CD14-positive monocyte (primary cell): Measurements from ENCODE around the gene CAST. TPM values are rescaled to one million over a fixed set of nuclear protein-coding genes. Genes with fewer than 3 reads are reported as not detected.

Experiments
- DNase-seq, 3 donors: peaks; one replicate each; pipeline ENCODE4 v3.0.0-alpha.2; 2011 to 2022
- H2AFZ ChIP-seq: 2 replicates; pipeline ENCODE4 v1.6.0; 2012; ENCODE audit warnings: mild to moderate bottlenecking, low read depth, low read length, inconsistent platforms; ENCODE audit not compliant: insufficient read depth, poor library complexity, severe bottlenecking
- H3K27ac ChIP-seq, 2 donors: 1 replicate in 1 of 2; 2 replicates in 1 of 2; pipeline ENCODE4 v1.5.1; 2012 to 2013; ENCODE audit warnings: low read length in 2 of 2, control low read depth in 1 of 2, inconsistent platforms in 1 of 2, low read depth in 1 of 2, mild to moderate bottlenecking in 1 of 2
- H3K27me3 ChIP-seq, 2 donors: one replicate each; pipeline versions ENCODE4 v1.6.0 to v1.6.1; 2011 to 2013; ENCODE audit warnings: low read length in 2 of 2; ENCODE audit not compliant: control insufficient read depth in 2 of 2, insufficient read depth in 2 of 2
- H3K36me3 ChIP-seq, 2 donors: replicated peaks in 1 of 2; 1 replicate in 1 of 2; 2 replicates in 1 of 2; pipeline versions ENCODE4 v1.5.1 to v1.6.1; 2012 to 2013; ENCODE audit warnings: low read length in 2 of 2, control low read depth in 1 of 2, inconsistent platforms in 1 of 2, mild to moderate bottlenecking in 1 of 2; ENCODE audit not compliant: insufficient read depth in 2 of 2, control insufficient read depth in 1 of 2
- H3K4me1 ChIP-seq, 2 donors: 1 replicate in 1 of 2; 2 replicates in 1 of 2; pipeline versions ENCODE4 v1.5.1 to v1.6.1; 2012 to 2013; ENCODE audit warnings: low read length in 2 of 2, control low read depth in 1 of 2, inconsistent platforms in 1 of 2, mild to moderate bottlenecking in 1 of 2, moderate library complexity in 1 of 2; ENCODE audit not compliant: insufficient read depth in 2 of 2, control insufficient read depth in 1 of 2
- H3K4me2 ChIP-seq: replicated peaks from 2 replicates; pipeline ENCODE3; 2012; ENCODE audit warnings: low read length, moderate library complexity, mild to moderate bottlenecking; ENCODE audit not compliant: poor library complexity, severe bottlenecking; ENCODE audit errors: extremely low read depth
- H3K4me3 ChIP-seq, 3 experiments: fragments of 200-600 bp in 1 of 3; sonication (generic) in 1 of 3; replicated peaks in 1 of 3; 1 replicate in 2 of 3; 2 replicates in 1 of 3; pipeline ENCODE4 v1.5.1; 2011 to 2013; ENCODE audit warnings: low read length in 3 of 3, mild to moderate bottlenecking in 3 of 3, control low read depth in 2 of 3, low read depth in 2 of 3, inconsistent platforms in 1 of 3, moderate library complexity in 1 of 3
- H3K79me2 ChIP-seq: 2 replicates; pipeline ENCODE4 v1.6.0; 2012; ENCODE audit warnings: mild to moderate bottlenecking, control low read depth, inconsistent platforms, low read length, moderate library complexity; ENCODE audit not compliant: insufficient read depth
- H3K9ac ChIP-seq: 2 replicates; pipeline ENCODE4 v1.6.0; 2017; ENCODE audit warnings: low read length, mild to moderate bottlenecking; ENCODE audit not compliant: insufficient read depth, poor library complexity, severe bottlenecking
- H3K9me3 ChIP-seq, 2 donors: replicated peaks in 1 of 2; 1 replicate in 1 of 2; 2 replicates in 1 of 2; pipeline versions ENCODE4 v1.5.1 to v1.6.1; 2012 to 2013; ENCODE audit warnings: low read length in 2 of 2, control low read depth in 1 of 2; ENCODE audit not compliant: control insufficient read depth in 1 of 2, insufficient read depth in 1 of 2
- H4K20me1 ChIP-seq: 2 replicates; pipeline ENCODE4 v1.6.0; 2012; ENCODE audit warnings: mild to moderate bottlenecking, low read length, control low read depth, moderate library complexity; ENCODE audit not compliant: insufficient read depth
- H3K27ac Mint-ChIP-seq, 7 donors: one replicate each; pipeline ENCODE4 v1.8.0; 2020; ENCODE audit warnings: mild to moderate bottlenecking in 7 of 7, mixed read lengths in 7 of 7, moderate library complexity in 6 of 7, inconsistent platforms in 2 of 7
- H3K27me3 Mint-ChIP-seq, 3 donors: one replicate each; pipeline ENCODE4 v1.8.0; 2021 to 2022; ENCODE audit warnings: low read depth in 3 of 3, mild to moderate bottlenecking in 3 of 3, mixed read lengths in 3 of 3, moderate library complexity in 3 of 3, inconsistent platforms in 1 of 3
- H3K36me3 Mint-ChIP-seq, 2 donors: one replicate each; pipeline ENCODE4 v1.8.0; 2020; ENCODE audit warnings: mixed read lengths in 2 of 2, inconsistent platforms in 1 of 2, mild to moderate bottlenecking in 1 of 2
- H3K4me1 Mint-ChIP-seq: one replicate; pipeline ENCODE4 v1.8.0; 2020; ENCODE audit warnings: mild to moderate bottlenecking, mixed read lengths
- H3K4me3 Mint-ChIP-seq, 2 donors: one replicate each; pipeline ENCODE4 v1.8.0; 2020; ENCODE audit warnings: mild to moderate bottlenecking in 2 of 2, mixed read lengths in 2 of 2, moderate library complexity in 1 of 2
- H3K9me3 Mint-ChIP-seq, 7 donors: one replicate each; pipeline ENCODE4 v1.8.0; 2020 to 2022; ENCODE audit warnings: mixed read lengths in 7 of 7, mild to moderate bottlenecking in 6 of 7, moderate library complexity in 6 of 7, inconsistent platforms in 2 of 7
- CTCF ChIP-seq: fragments of 200-600 bp; IDR thresholded peaks from one replicate; pipeline ENCODE4 v1.8.0; 2022; ENCODE audit warnings: antibody characterized with exemption, mild to moderate bottlenecking
- WGBS: methylation state at CpG from one replicate; pipeline ENCODE4 v1.1.5; 2013; ENCODE audit warnings: missing lambda C conversion rate; ENCODE audit not compliant: insufficient coverage; 5-methylcytosine and 5-hydroxymethylcytosine counted together
- intact Hi-C, 2 donors: fragments of 100-400 bp; cut with micrococcal nuclease; formaldehyde crosslinking; loops; one replicate each; pipeline versions ENCODE4 v1.15.0 to v1.15.1; 2023
- polyA plus RNA-seq, 3 donors: library from polyadenylated mRNA; depleted of rRNA in 1 of 3; unstranded in 2 of 3; stranded (reverse) in 1 of 3; fragments of 300-500 nt in 2 of 3; fragments of >200 nt in 1 of 3; fragmentation: Illumina TruSeq in 2 of 3; gene quantifications; 1 replicate in 2 of 3; 2 replicates in 1 of 3; pipeline ENCODE4 v1.2.3, GENCODE V29; 2012 to 2021

CAST gene
- polyA plus RNA-seq, 3 donors, result 49.6 to 125 (median 76.8) TPM

GRCh38 chr5:96655506-96655905 lies 6.7 kb upstream of the CAST start:
- peaks cover 70 to 100% of the 10 kb centered on the region in 2 donors for H3K4me1 ChIP-seq
- H3K9ac ChIP-seq, result no peak overlapping the region
- TF ChIP-seq CTCF, result no peak
- Mint-ChIP-seq H3K9me3 (peaks cover 0 to 3% (median 0%) of the 10 kb centered on the region in 7 donors), H3K4me1 (peaks cover 80% of the 10 kb centered on the region), H3K4me3 (no peak overlapping the region), H3K27ac (peak overlapping the region; percentile 93 to 99 (median 98)), H3K36me3 (peaks cover 0 to 4% of the 10 kb centered on the region in 2 donors), H3K27me3 (peaks cover 0 to 4% (median 0%) of the 10 kb centered on the region in 3 donors)
- no peaks in the 10 kb centered on the region for H3K9me3 ChIP-seq
- H4K20me1 ChIP-seq, result no peaks in the 10 kb centered on the region
- intact Hi-C loops, result no loop called here
- H3K27me3 ChIP-seq, result no peaks in the 10 kb centered on the region
- DNase-seq, result peak; percentile 35 to 67 (median 59)
- peak overlapping the region in 1 of 3 experiments; percentile 48 for H3K4me3 ChIP-seq
- H3K4me2 ChIP-seq, result no peak overlapping the region
- WGBS, result no CpG with 5 or more reads among the region's 1 CpG
- no peaks in the 10 kb centered on the region for H3K36me3 ChIP-seq
- peak overlapping the region in 1 of 2 donors; percentile 93 for H3K27ac ChIP-seq
- H2AFZ ChIP-seq, result no peak overlapping the region
- H3K79me2 ChIP-seq, result no peaks in the 10 kb centered on the region

GRCh38 chr5:96657068-96657467 lies 5.1 kb upstream of the CAST start:
- Histone ChIP-seq H3K27me3 (no peaks in the 10 kb centered on the region), H3K4me2 (peak overlapping the region; percentile 61), H3K36me3 (no peaks in the 10 kb centered on the region), H3K4me1 (peaks cover 61 to 97% of the 10 kb centered on the region in 2 donors), H4K20me1 (no peaks in the 10 kb centered on the region), H2AFZ (no peak overlapping the region), H3K9ac (peak overlapping the region; percentile 25), H3K79me2 (no peaks in the 10 kb centered on the region), H3K9me3 (no peaks in the 10 kb centered on the region), H3K27ac (peak overlapping the region in 1 of 2 donors; percentile 93), H3K4me3 (peak overlapping the region in 1 of 3 experiments; percentile 48)
- H3K4me3 Mint-ChIP-seq, result peak overlapping the region in 1 of 2 donors; percentile 82
- H3K27me3 Mint-ChIP-seq, result peaks cover 0 to 4% (median 0%) of the 10 kb centered on the region in 3 donors
- H3K9me3 Mint-ChIP-seq, result peaks cover 0 to 3% (median 0%) of the 10 kb centered on the region in 7 donors
- intact Hi-C loops, result no loop called here
- WGBS, result 0% methylated on average over 1 of the region's 3 CpGs
- TF ChIP-seq CTCF, result no peak
- peaks cover 77% of the 10 kb centered on the region for H3K4me1 Mint-ChIP-seq
- H3K36me3 Mint-ChIP-seq, result peaks cover 0 to 4% of the 10 kb centered on the region in 2 donors
- DNase-seq, result peak; percentile 86 to 94 (median 93)
- H3K27ac Mint-ChIP-seq, result peak overlapping the region; percentile 93 to 99 (median 98)
